WTC11 (cell line): Measurements from ENCODE around the gene PCDH7. TPM values are rescaled to one million over a fixed set of nuclear protein-coding genes. Genes with fewer than 3 reads are reported as not detected.

ENCODE experiments used
- ATAC-seq: fragments of 200-7000 bp; cut with Tn5 transposase; 2 replicates; pipeline ENCODE4 v1.10.0; 2021; ENCODE audit warnings: mild to moderate bottlenecking, moderate library complexity
- CTCF ChIA-PET: fragments of 300-600 bp; sonication (Branson Sonifier 250); formaldehyde crosslinking; loops from one replicate; lab custom pipeline; 2021; ENCODE audit warnings: antibody characterized with exemption; lab: Charles Lee
- POLR2A ChIA-PET: fragments of 350-600 bp; sonication (Branson Sonifier 250); formaldehyde crosslinking; loops from one replicate; lab custom pipeline; 2021; ENCODE audit warnings: antibody characterized with exemption; lab: Charles Lee
- DNase-seq: peaks from one replicate; pipeline ENCODE4 v3.0.0; 2021; ENCODE audit warnings: low spot score
- H3K27ac Mint-ChIP-seq: 2 replicates; pipeline ENCODE4 v1.8.0; 2021; ENCODE audit warnings: mixed read lengths
- H3K27me3 Mint-ChIP-seq: 2 replicates; pipeline ENCODE4 v1.8.0; 2021; ENCODE audit warnings: low read depth, mild to moderate bottlenecking, moderate library complexity, mixed read lengths
- H3K36me3 Mint-ChIP-seq: 2 replicates; pipeline ENCODE4 v1.8.0; 2021; ENCODE audit warnings: mixed read lengths
- H3K4me1 Mint-ChIP-seq: 2 replicates; pipeline ENCODE4 v1.8.0; 2022; ENCODE audit warnings: mixed read lengths
- H3K4me3 Mint-ChIP-seq: 2 replicates; pipeline ENCODE4 v1.8.0; 2021; ENCODE audit warnings: mild to moderate bottlenecking, moderate library complexity, mixed read lengths
- H3K9me3 Mint-ChIP-seq: 2 replicates; pipeline ENCODE4 v1.8.0; 2021; ENCODE audit warnings: mixed read lengths
- ATF6 ChIP-seq: sonication (generic); formaldehyde crosslinking; IDR thresholded peaks from 2 replicates; pipeline ENCODE4 v1.8.1; 2023; ENCODE audit warnings: mild to moderate bottlenecking, missing genetic modification reagents
- E2F5 ChIP-seq: sonication (generic); formaldehyde crosslinking; IDR thresholded peaks from 2 replicates; pipeline ENCODE4 v1.8.1; 2022; ENCODE audit warnings: mild to moderate bottlenecking, moderate library complexity, missing genetic modification reagents
- ETV6 ChIP-seq: sonication (generic); formaldehyde crosslinking; IDR thresholded peaks from 2 replicates; pipeline ENCODE4 v1.8.1; 2022; ENCODE audit warnings: mild to moderate bottlenecking, missing genetic modification reagents
- FOXK1 ChIP-seq: sonication (generic); formaldehyde crosslinking; IDR thresholded peaks from 2 replicates; pipeline ENCODE4 v1.8.0; 2022; ENCODE audit warnings: mild to moderate bottlenecking, moderate library complexity, missing genetic modification reagents
- HMGXB4 ChIP-seq: sonication (generic); formaldehyde crosslinking; IDR thresholded peaks from 2 replicates; pipeline ENCODE4 v1.8.1; 2023; ENCODE audit warnings: mild to moderate bottlenecking, moderate library complexity, missing genetic modification reagents
- JAZF1 ChIP-seq: fragments of 250-450 bp; sonication (Bioruptor Pico); IDR thresholded peaks from 2 replicates; pipeline ENCODE4 v1.9.0; 2021; ENCODE audit warnings: moderate library complexity, mild to moderate bottlenecking, inconsistent platforms
- KAT7 ChIP-seq: sonication (generic); formaldehyde crosslinking; IDR thresholded peaks from 2 replicates; pipeline ENCODE4 v1.8.1; 2023; ENCODE audit warnings: missing genetic modification reagents, mild to moderate bottlenecking, borderline replicate concordance
- MYBL2 ChIP-seq: sonication (generic); formaldehyde crosslinking; IDR thresholded peaks from 2 replicates; pipeline ENCODE4 v1.8.1; 2023; ENCODE audit warnings: mild to moderate bottlenecking, moderate library complexity, missing genetic modification reagents
- PREB ChIP-seq: sonication (generic); formaldehyde crosslinking; IDR thresholded peaks from 2 replicates; pipeline ENCODE4 v1.8.1; 2022; ENCODE audit warnings: mild to moderate bottlenecking, missing genetic modification reagents, moderate library complexity, borderline replicate concordance
- RELA ChIP-seq: sonication (generic); formaldehyde crosslinking; IDR thresholded peaks from 2 replicates; pipeline ENCODE4 v1.8.1; 2022; ENCODE audit warnings: missing genetic modification reagents, mild to moderate bottlenecking, borderline replicate concordance
- STAT6 ChIP-seq: sonication (generic); formaldehyde crosslinking; conservative IDR thresholded peaks from 2 replicates; pipeline ENCODE4 v1.8.1; 2023; ENCODE audit warnings: mild to moderate bottlenecking, low read depth, missing genetic modification reagents, moderate library complexity
- ZNF219 ChIP-seq: sonication (generic); formaldehyde crosslinking; IDR thresholded peaks from 2 replicates; pipeline ENCODE4 v1.8.0; 2023; ENCODE audit warnings: missing genetic modification reagents, mild to moderate bottlenecking, borderline replicate concordance
- ZNF281 ChIP-seq: sonication (generic); formaldehyde crosslinking; IDR thresholded peaks from 2 replicates; pipeline ENCODE4 v1.8.0; 2023; ENCODE audit warnings: mild to moderate bottlenecking, missing genetic modification reagents
- total RNA-seq: library from RNA; stranded (reverse); gene quantifications from 3 replicates; pipeline ENCODE4 v1.2.3, GENCODE V29; 2021
- TF ChIP-seq, protein P1 (sequence below): sonication (generic); formaldehyde crosslinking; IDR thresholded peaks from 2 replicates; pipeline ENCODE4 v1.8.0; 2023; ENCODE audit warnings: missing genetic modification reagents
- TF ChIP-seq, protein P2 (sequence below): sonication (generic); formaldehyde crosslinking; IDR thresholded peaks from 2 replicates; pipeline ENCODE4 v1.8.1; 2023; ENCODE audit warnings: mild to moderate bottlenecking, missing genetic modification reagents

PCDH7 gene
- total RNA-seq, 1 experiment from 2014 or later, result 3.9 TPM

DNA sequence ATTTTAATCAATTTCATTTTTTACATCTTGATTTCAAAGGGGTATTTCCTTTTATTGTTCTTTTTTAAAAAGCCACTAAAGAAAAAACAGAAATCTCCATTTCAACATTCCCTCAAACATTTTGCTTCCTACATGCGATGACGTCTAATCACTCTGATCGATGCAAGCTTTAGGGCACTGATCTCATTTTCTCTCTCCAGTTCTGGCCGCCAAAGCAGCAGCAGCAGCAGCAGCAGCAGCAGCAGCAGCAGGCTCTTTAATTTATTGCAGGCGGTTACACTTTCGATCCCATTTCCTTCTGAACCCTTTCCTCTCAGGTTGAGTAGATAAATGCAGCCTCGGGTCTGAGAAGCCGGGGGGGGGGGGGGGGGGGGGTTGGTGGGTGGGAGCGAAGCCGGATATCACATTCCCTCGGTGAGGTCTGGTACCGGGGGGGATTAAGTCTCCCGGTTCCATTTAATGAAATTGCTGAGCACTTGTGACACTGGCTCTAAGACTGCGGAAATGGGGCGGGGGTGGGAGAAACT lies 3.4 kb upstream of the PCDH7 start (continued):
- no peak for TF ChIP-seq ZNF281 (CRISPR knock-in tag)
- no peak for TF ChIP-seq JAZF1 (CRISPR knock-in tag)
- TF ChIP-seq, protein P1, sequence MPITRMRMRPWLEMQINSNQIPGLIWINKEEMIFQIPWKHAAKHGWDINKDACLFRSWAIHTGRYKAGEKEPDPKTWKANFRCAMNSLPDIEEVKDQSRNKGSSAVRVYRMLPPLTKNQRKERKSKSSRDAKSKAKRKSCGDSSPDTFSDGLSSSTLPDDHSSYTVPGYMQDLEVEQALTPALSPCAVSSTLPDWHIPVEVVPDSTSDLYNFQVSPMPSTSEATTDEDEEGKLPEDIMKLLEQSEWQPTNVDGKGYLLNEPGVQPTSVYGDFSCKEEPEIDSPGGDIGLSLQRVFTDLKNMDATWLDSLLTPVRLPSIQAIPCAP (CRISPR knock-in tag), result no peak
- no peak for TF ChIP-seq ZNF219 (CRISPR knock-in tag)

DNA sequence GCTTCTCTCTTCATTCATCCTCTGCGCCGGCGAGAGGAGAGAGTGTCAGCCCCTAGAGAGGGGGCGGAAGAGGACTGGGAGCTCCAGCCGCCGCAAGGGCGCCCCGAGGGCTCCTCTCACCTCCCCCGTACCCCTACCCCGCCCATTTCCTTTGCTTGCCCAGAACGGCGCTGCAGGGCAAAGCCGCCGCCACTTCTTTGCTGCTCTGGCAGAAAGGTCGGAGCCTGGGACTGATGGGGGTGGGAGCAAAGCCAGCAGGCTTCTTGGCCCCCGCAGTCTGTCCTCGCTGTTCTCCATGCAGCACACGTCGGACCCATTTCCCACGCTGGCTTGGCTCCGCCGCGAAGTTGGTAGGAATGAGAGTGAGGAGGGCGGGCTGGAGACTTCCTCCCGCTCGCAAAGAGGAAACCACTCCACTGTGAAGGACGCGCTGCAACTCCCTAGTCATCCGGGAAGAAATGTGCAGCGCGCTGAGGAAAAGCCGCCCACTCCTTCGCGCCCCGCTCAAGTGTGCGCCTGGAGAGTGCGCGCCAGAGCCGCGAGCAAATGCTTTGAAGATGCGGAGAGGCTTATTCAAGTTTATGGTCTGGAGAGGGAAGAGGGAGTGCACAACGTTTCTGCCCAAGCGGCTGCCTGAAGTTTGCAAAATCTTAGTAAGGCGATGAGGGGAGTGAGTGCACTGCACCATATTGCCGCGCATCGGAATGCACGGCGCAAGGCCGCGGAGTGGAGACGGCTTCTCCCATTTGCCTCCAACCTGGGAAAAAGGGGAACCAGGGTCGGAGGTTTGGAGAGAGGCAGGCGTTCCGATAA lies 2.8 kb upstream of the PCDH7 start:
- CTCF ChIA-PET, result interaction anchor here (0.7 to 1.2 kb wide), 2 partner anchors 274 to 957 kb away, joined by 3 to 5 read pairs; no protein-coding TSS in a partner anchor
- peak; percentile 52 for ATAC-seq
- POLR2A ChIA-PET, result interaction anchor here (0.5 to 1.2 kb wide), 2 partner anchors 328 to 706 kb away, joined by 3 to 4 read pairs; no protein-coding TSS in a partner anchor
- peaks cover 42% of the 10 kb centered on the region for H3K27me3 Mint-ChIP-seq
- no peaks in the 10 kb centered on the region for H3K36me3 Mint-ChIP-seq
- H3K4me3 Mint-ChIP-seq, result peak overlapping the region; percentile 97
- peaks cover 32% of the 10 kb centered on the region for H3K4me1 Mint-ChIP-seq
- DNase-seq, result peak; percentile 76
- H3K9me3 Mint-ChIP-seq, result no peaks in the 10 kb centered on the region
- peak overlapping the region; percentile 71; the same call in 1 of the 2 replicates for H3K27ac Mint-ChIP-seq
- TF ChIP-seq JAZF1 (CRISPR knock-in tag) (no peak), FOXK1 (CRISPR knock-in tag) (0 out of 2 replicates have a peak, but pooled peaks have one; percentile 25), MYBL2 (CRISPR knock-in tag) (0 out of 2 replicates have a peak, but pooled peaks have one; percentile 61), E2F5 (peak; percentile 58; the same call in 1 of the 2 replicates), HMGXB4 (CRISPR knock-in tag) (peak; percentile 93), ETV6 (CRISPR knock-in tag) (peak; percentile 67; the same call in 1 of the 2 replicates), STAT6 (CRISPR knock-in tag) (no peak), KAT7 (CRISPR knock-in tag) (peak; percentile 80; the same call in 1 of the 2 replicates), PREB (CRISPR knock-in tag) (no peak), RELA (CRISPR knock-in tag) (no peak), ATF6 (no peak)
- TF ChIP-seq, protein P2, sequence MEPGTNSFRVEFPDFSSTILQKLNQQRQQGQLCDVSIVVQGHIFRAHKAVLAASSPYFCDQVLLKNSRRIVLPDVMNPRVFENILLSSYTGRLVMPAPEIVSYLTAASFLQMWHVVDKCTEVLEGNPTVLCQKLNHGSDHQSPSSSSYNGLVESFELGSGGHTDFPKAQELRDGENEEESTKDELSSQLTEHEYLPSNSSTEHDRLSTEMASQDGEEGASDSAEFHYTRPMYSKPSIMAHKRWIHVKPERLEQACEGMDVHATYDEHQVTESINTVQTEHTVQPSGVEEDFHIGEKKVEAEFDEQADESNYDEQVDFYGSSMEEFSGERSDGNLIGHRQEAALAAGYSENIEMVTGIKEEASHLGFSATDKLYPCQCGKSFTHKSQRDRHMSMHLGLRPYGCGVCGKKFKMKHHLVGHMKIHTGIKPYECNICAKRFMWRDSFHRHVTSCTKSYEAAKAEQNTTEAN (CRISPR knock-in tag), result peak; percentile 78
- TF ChIP-seq, protein P1 (CRISPR knock-in tag), result no peak
